GM19035 (cell line): ENCODE measurements around the gene ATP6V1B1.

ENCODE experiments used
- ATAC-seq: cut with Tn5 transposase; IDR thresholded peaks from one replicate; pipeline ENCODE4 v1.9.1; 2021; ENCODE audit not compliant: unreplicated experiment

Gene ATP6V1B1

DNA sequence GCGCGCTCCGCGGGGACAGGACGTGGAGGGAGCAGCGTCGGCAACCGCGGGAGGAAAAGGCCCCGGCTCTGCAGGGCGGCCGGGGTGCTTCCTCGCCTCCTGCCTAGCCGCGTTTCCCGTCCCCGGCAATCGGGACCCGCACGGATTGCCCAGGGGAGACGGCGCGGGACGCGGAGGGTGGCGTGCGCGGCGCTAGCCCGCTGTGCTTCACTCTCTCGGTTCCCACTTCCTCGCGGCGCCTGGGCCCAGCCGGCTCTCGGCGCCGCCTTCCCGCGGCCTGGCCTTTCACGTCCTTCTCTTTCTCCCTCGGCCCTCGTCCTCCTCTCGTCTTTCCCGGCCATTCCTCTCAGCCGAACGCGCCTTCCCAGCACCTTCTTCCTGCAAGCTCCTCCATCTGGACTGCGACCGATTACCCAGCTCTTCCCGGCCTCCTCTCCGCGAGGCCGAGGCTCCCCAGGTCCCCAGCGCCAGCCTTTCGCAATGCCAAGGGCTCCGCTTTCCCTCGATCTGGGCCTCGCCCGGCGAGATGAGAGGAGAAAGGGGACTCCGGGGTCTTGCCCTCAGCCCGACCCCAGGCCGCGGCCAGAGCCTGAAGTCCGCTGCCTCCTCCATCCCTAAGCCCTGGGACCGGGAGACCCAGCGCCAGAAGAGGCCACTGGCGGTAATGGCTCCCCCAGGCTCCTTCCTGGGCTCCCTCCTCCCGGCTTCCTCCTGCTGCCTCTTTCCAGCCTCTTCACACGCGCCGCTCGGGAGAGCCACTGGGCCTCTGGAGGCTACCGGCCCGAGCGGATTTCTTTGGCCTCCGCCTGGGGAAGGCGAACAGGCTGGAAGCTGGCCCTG, 34.3 kb upstream of the ATP6V1B1 start:
- no peak for ATAC-seq

DNA sequence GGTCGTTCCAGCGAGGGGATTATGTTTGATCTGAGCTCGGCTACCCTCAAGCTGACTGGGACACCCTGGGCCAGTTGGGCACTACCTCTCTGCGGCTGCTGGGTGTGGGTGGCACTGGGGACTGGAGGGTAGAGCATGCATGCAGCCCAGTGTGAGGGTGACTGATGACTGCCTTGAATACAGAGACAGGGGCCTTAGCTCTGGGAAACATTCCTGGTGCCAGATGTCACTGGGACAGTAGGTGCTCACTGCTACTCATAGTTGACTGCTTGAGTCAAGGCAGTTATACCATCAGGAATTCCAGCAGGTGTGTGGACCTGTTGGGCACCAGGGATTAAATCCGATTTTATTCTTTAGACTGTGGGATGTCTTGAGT, 33.6 kb upstream of the ATP6V1B1 start:
- no peak for ATAC-seq

DNA sequence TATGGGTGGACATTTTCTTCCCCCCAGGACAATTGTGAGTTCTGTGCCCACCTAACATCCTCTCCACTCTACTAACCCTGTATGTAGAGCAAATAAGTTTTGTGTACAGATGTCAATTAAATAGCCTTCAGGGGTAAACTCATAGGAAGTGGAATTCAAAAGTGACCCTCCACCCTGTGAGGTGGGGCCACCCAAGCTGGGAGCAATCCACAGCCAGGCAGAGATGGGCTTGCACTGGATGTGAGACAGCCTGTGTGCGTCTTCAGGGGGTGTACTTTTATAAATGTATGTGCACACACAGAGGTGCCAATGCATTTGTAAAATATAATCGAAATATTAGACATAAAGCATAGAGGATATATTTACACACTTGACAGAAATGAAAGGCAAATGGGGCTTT, 33.1 kb upstream of the ATP6V1B1 start:
- ATAC-seq, result no peak

DNA sequence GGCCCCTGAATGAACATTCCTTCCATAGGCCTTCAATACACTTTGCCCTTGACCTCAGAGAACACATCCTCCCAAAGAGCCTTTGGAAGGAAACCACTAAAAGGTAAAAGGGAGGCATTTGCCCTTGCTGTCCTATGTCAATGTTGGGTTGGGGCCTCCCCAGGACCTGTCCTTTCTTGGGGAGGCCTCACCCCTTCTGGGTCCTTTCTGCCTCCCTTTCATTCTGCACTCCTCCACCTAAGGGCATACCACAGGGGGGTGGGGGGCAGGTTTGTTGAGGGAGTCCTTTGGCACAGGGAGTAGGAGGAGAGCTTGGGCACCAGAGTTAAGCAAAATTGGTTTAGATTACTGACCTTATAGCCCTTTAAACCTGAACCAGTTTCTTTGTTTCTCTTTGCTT, 32.5 kb upstream of the ATP6V1B1 start:
- ATAC-seq, result no peak

DNA sequence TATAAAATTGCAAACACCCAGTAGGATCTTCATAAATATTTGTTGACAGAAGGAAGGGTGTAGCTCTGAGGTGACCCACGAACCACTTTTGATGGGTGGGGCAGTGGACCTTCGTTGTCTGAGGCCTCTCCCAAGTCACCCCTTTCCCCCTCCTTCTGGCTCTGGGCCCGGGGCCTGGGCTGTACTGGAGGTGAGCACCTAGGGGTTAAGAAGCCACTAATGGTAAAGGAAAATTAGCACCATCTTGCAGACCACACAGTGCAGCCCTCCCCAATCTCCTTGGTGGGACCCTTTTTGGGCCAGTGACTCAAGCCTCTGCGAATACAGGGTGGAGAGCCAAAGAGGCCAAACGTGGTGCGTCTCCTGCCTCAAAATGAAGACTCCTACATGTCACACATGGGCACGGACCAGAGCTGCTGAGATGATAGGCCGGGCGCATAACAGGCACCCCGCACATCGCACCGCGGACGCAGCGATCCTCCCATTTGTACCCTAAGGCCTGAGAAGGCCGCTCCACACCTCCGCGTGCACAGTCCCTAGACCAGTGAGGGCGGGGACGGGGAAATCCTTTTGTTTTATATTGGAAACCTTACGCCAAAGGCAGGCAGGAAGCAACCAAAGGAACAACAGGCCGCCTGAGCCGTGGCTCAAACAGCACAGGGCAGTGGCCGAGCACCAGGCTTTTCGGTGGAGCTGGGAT, 31.9 kb upstream of the ATP6V1B1 start:
- no peak for ATAC-seq

DNA sequence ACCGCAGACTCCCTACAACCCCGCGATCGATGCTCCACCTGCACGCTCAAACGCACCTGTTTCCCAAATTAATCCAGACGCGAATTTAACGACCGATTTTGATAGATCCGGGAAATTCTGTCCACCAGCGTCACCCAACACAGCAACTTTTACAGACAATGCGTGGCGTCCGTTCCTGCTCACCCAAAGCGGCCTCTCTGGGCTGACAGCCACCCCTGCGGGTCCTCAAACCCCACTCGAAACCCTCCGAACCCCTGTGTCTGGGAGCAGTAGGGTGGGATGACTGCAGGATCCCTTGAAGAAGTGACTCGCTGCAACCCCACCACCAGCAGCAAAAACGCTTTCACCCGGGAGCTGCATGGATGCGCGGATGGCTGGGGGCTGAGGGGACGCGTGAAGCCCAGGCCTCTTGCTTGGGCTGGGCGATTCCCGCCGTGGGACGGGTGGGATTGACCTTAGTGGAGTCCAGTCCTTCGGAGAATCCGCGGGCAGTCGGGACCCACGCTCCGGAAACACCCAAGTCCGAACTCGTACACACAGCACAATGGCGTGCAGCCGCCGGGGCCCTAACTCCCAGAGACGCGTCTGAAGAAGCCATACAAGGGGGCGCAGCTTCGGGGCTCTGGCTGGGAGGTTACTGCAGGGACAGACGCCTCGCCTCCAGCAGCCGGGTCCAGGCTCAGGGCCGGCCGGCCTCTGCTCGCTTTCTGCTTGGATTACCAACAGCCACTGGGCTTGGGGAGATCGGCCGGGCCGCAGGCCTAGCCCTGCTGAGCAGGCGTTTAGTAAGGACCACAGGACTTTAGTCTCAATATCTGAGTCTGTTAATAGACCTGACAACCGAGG, 31.1 kb upstream of the ATP6V1B1 start:
- ATAC-seq, result no peak

DNA sequence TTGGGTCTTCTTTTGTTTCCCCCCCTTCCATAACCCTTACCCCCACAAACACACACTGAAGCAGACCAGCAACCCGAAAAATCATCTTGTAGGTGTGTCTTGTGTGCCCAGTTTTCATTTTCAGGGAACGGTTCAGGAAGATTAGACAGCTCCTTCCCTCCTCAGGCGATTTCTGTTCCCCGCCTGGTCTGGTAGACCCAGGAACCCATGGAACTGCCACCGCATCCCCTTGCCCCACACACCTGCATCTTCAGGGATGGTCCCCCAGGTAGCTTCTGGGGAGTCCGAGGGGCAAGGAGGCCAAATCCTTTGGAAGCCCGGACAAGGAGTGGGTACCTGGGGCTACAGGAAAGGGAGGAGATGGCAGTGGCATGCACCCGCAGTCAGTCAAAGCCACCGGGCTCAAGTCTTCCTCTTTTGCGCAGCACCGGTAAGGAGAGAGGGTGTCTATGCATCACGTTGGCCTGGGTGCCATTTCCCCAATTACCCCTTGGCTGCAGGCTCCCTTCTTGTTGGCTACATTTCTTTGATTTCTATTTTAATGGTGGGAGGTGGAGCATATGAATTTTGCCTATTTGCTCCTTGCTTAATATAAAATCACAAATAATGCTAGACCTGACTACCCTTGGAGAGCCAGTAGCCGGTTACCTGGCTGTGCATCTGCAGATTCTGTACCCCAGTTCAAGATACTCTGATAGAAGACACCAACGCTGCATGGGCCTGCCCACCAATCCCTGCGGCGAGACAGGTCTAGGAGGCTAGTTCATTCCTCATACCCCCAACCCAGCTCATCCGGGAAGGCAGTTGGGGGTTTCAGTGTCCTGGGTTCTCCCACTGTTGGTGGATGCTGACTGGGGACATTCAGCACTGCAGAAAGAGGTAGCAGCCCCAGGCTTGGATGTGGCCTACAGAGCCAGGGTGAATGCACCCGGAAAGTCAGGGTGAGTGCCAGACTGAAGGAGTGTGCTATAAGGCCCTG, 30.0 kb upstream of the ATP6V1B1 start:
- ATAC-seq, result no peak

DNA sequence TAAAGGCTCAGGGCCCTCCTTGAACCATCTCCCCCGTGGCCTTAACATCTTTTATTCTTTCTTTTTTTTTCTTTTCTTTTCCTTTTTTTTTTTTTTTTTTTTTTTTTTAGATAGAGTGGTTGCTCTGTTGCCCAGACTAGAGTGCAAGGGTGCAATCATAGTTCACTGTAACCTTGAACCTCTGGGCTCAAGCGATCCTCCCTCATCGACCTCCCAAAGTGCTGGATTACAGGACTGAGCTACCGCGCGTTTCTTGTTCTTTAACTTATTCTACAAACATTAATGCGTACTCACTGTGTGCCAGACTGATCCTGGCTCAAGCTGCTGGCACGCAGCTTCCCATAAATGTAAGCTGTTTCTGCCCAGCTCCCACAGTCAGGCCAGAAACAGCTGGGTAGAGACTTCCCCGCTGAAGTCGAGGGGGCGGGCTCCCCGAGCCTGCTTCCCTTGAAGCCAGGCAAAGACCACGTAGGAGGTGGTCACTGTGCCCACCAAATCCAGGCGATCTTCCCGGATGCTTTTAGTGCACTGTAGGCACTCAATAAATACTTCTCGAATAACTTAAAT, 29.2 kb upstream of the ATP6V1B1 start:
- ATAC-seq, result no peak

DNA sequence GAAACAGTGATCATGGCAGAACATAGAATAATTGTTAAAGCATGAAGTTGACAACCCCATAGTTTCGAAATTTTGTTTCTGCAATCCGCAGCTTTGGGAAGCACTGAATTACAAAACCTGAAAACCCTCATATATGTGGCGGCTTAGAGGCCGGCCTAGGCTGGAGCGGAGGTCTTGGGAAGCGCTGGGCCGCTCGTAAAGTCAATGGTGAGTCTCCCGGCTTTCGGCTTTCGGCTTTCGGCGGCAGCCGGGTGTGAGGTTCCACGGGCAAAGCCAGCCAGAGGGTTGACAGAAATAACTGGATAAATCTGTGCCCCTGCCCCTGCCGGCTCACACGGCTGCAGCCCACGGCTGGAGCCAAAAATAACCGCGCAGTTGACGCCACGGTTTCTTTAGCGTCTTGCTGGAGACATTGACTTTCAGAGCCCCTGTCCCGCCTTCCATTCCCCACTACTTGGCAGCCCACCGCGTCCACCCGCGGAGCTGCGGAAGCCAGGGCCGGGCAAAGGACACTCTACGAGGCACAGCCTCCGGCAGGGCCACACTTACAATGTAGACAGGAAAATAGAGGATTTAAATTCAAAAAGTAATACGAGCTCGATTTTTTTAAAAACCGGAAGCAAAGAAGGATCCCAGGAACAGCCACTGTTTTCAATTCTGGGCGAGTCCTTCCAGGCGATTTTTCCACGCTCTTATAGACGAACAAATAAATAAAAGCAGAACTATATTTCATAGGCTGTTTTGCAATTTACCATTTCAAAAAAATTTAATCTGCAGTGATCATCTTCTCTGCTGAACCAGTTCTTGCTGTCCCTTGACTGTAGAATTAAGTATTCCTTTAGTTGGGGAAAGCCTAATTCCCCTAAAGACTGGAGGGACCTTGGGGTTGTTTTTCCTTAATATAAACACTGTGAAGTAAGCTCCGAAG, 28.3 kb upstream of the ATP6V1B1 start:
- ATAC-seq, result no peak

DNA sequence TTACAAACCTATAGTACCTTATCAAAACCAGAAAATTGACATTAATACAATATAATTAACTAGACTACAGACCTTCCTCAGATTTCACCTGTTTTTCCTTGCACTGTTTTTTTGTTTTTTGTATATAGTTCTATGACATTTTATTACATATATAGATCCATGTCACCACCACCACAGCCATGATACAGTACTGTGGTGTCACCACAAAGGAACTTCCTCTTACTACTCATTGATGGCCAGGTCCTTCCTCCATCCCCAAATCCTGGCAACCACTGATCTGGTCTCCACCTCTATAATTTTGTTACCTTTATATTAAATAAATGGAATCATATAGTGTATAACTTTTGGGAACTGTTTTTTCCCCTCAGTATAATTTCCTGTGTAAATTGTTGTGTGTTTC, 19.4 kb upstream of the ATP6V1B1 start:
- ATAC-seq, result no peak

DNA sequence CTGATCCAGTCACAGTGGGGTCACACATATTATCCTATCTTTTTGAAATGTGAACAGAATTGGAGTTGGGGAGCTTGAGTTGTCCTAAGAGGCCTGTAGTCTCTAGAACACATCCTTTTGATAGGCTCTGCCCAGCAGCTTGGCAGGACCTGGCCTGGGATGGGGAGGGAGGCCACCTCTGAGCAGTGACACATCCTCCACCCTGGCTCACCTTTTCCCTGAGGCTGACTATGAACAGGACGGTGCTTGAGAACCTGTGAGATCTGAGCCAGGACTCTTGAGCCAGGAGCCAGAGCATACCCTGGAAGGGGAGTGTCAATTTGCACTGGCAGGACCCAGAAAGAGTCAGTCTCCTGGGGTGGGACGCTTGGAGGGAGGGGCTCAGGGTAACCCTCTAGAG, 17.7 kb upstream of the ATP6V1B1 start:
- no peak for ATAC-seq

DNA sequence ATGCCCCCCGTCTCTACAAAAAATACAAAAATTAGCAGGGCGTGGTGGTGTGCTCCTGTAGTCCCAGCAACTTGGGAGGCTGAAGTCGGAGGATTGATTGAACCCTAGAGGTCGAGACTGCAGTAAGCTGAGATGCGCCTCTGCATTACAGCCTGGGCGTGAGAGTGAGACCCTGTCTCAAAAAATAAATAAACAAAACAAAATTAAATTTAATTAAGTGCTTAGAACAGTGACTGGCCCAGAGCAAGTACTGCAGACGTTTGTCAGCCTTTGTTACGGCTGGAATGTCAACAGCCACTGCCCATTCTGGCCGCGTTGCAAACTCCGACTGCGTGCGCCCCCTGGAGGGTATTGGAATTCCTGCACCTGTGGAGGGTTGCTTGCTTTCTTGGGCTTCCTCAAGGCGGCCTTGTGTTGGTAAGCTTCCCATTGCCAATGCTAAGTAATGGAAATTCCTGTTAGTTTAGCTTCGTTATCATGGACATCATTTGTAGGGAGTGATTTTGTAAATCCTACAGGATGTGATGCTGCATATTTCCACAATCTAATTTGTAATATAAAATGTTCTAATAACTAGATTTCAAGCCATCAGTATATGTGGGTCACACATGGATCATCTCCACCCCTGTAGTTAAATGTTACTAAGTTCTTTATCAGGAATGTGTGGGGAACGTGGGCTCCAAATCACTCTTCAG, 15.9 kb upstream of the ATP6V1B1 start:
- peak; percentile 59 for ATAC-seq

DNA sequence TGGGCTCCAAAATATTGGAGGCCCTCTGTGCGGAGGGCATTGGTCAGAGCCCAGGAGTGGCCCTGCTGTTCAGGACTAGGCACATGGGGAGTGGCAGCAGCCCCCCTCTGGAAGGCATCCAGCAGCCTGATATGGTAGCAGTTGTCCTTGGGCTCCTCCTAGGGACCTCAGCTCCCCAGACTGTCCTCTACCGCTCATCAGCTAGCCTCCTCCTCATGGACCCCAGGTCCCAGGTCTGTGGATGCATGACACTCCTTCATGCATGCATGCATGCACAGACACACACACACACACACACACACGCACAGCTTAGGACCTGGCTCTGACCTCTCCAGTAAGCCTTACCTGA, 15.4 kb upstream of the ATP6V1B1 start:
- no peak for ATAC-seq

DNA sequence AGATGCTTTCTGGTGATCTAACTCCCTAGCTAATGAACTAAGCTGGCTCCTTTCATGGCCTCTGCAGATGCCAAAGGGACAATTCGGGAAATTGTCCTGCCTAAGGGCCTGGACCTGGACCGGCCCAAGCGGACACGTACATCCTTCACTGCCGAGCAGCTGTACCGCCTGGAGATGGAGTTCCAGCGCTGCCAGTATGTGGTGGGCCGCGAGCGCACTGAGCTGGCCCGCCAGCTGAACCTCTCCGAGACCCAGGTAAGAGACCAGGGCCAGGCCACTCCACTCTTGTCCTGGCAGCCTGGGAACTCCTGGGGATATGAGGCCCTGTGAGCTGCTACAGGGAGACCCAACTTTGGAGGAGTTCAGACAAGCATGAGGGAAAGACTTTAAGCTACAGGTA, 14.7 kb upstream of the ATP6V1B1 start:
- no peak for ATAC-seq

DNA sequence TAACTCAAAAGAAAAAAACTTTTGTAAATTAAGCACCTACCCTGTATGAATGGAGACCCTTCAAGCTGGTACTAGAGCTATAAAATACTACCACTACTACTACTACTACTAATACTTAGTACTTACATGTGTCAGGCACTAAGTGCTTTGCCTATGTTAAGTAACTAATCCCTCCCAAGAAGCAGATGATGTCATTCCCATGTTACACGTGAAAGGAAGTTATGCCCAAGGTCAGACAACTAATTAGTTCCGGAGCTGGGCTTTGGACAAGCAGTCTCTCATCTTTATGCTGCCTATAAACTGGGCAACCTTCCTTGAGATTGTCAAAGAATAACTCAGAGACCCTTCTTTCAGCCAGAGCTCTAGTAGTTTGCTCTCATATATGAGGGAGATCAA, 13.9 kb upstream of the ATP6V1B1 start:
- no peak for ATAC-seq

DNA sequence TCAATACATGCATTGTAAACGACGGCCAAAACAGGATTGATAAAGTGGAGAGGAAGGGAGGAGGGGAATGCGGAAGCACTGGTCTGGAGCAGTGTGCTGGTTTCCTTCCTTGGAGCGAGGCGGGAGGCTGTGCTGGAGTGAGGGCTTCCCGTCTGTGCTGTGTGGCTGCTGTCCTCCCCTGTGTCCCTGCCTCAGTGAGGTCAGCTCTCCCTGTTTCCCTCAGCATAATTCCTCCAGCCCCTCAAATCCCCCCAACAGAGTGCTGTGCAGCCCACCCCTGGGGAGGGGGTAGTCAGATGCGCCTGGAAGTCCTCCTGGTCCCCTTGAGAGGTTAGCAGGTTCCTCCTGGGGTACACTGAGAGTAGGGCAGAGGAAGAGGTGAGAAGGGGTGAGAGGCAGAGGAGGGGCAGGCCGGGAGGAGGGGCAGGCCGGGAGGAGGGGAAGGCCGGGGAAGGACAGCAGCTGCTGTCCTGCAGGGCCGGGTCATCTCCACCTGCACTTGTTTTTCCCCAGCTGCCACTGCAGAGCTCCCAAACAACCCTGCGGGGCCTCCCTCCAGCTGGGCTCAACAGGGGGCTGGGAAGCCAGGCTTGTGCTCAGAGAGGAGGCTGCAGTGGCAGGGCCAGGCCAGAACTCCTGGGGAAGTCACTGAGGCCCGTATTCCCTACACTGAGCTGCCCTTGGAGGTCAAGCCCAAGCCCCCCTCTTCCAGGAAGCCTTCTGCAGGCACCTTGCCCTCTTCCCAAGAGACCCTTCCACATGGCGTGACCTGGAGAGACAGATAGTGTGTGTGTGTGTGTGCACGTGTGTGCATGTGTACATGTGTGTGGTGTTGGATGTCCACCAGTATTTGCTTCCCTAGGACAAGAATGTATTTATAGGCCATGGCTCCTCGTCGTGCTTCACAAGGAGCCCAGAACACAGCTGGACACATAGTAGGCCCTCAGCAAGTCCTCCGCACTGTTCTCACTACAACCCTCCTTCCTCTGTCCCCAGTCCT, 13.2 kb upstream of the ATP6V1B1 start:
- ATAC-seq, result no peak

DNA sequence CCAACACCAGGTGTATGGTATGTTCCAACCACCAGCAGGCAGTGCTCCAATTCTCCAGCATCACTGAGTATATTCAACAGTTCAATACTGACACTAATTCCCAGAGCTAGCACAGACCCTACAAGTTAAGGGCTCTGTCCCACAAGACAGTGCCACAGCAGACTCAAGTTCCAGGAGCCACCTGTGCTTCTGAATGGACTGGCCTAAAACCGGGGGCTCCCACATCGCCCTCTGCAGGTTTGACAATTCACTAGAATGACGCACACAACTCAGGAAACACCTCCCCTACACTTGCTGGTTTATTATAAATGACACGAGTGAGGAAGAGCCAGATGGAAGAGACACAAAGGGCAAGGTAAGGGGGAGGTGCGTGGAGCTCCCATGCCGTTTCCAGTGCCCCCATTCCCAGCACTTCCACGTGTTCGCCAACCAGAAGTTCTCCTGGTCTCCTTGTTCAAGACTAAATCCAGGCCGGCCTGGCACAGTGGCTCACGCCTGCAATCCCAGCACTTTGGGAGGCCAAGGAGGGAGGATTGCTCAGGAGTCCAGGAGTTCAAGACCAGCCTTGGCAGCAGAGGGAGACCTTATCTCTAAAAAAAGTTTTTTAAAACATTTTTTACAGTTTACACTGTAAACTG, 12.2 kb upstream of the ATP6V1B1 start:
- ATAC-seq, result no peak
